ENCODE data around the gene TP63. TPM values are rescaled to one million over a fixed set of nuclear protein-coding genes. Genes with fewer than 3 reads are reported as not detected.

Gene TP63
- total RNA-seq, 4 donors from 2014 or later = 1.5 to 2.5 TPM; not detected in 2

DNA sequence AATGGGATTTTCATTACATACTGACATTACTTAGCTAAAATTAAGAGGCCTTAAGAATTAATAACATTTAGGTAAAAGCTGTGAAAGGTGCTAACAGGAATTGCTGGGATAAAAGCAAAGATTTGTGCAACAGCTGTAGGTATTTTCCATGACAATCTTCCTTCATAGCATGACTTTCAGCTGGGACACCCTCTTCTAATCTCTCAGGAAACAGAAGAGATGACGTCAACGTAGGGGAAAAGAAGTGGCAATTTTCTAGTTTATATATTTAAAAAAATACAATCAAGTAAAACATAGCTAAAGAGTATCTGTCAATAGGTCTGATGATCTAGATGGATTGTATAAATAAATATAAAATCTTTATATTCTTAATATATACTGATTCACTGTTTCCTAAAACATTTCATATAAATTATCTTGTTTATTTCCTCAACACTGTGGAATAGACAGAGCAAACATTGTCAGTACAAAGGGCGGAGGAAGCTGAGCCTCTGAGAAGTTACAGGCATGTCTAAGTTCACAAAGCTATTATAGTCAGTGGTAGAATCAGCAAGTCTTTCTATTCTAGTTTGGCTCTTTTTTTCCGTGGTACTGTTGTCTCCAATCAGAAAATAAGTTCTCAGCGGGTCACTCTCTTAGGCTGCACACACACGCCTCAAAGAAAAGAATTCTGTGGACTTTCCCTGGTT, 272.5 kb downstream of the TP63 start:
- Histone ChIP-seq H3K4me3 (no peak overlapping the region), H3K36me3 (no peaks in the 10 kb centered on the region), H3K4me1 (no peaks in the 10 kb centered on the region), H3K27me3 (no peaks in the 10 kb centered on the region), H3K27ac (no peak overlapping the region), H3K9me3 (no peaks in the 10 kb centered on the region)
- intact Hi-C loops (cut with DNase I; ENCODE audit: low total_unique reads) = no loop called here
- DNase-seq = no peak
- TF ChIP-seq CTCF (IDR thresholded peaks at IDR 0.05) (no peak), POLR2A (IDR thresholded peaks at IDR 0.05) (no peak)

- Histone ChIP-seq H3K9me3 (no peaks in the 10 kb centered on the region), H3K4me1 (no peaks in the 10 kb centered on the region), H3K36me3 (no peaks in the 10 kb centered on the region), H3K27me3 (no peaks in the 10 kb centered on the region), H3K4me3 (no peak overlapping the region), H3K27ac (no peak overlapping the region)
- no peak for TF ChIP-seq POLR2A (IDR thresholded peaks at IDR 0.05)
- no peak for TF ChIP-seq CTCF (IDR thresholded peaks at IDR 0.05)
- intact Hi-C loops (cut with DNase I; ENCODE audit: low total_unique reads) = no loop called here
- DNase-seq = no peak
Measured at GRCh38 chr3:189907803-189908202, 276.6 kb downstream of the TP63 start.

- Histone ChIP-seq H3K9me3 (no peaks in the 10 kb centered on the region), H3K4me1 (no peaks in the 10 kb centered on the region), H3K27ac (no peak overlapping the region), H3K27me3 (no peaks in the 10 kb centered on the region), H3K36me3 (no peaks in the 10 kb centered on the region), H3K4me3 (no peak overlapping the region)
- DNase-seq = no peak
- TF ChIP-seq CTCF (IDR thresholded peaks at IDR 0.05) = no peak
- TF ChIP-seq POLR2A (IDR thresholded peaks at IDR 0.05) = no peak
- intact Hi-C loops (cut with DNase I; ENCODE audit: low total_unique reads) = no loop called here
Measured at GRCh38 chr3:189908646-189909045, 277.5 kb downstream of the TP63 start.

GRCh38 chr3:189909139-189909538, 277.9 kb downstream of the TP63 start:
- no peak overlapping the region for H3K4me3 ChIP-seq
- no peaks in the 10 kb centered on the region for H3K9me3 ChIP-seq
- no peak for DNase-seq
- intact Hi-C loops (cut with DNase I; ENCODE audit: low total_unique reads) = no loop called here
- no peaks in the 10 kb centered on the region for H3K4me1 ChIP-seq
- TF ChIP-seq CTCF (IDR thresholded peaks at IDR 0.05) (no peak), POLR2A (IDR thresholded peaks at IDR 0.05) (no peak)
- H3K27me3 ChIP-seq = no peaks in the 10 kb centered on the region
- H3K36me3 ChIP-seq = no peaks in the 10 kb centered on the region
- no peak overlapping the region for H3K27ac ChIP-seq

DNA sequence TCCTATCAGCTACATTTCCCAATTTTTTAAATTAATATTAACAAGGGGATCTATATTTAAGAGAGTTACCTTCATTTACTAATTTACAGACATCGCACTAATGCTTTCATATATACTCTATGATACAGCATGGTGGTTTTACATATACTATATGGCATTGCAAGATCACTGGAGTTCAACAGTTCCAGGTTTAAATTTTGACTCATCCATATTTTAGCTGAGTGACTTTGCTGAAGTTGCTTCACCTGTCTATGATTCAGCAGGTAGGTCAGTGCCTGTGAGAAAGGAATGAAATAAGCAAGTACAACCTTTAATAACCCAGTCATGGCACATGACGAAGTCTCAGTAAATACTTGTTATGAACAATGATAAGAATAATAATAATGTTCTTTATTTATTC, 278.4 kb downstream of the TP63 start:
- Histone ChIP-seq H3K36me3 (no peaks in the 10 kb centered on the region), H3K9me3 (no peaks in the 10 kb centered on the region), H3K4me1 (no peaks in the 10 kb centered on the region), H3K4me3 (no peak overlapping the region), H3K27me3 (no peaks in the 10 kb centered on the region), H3K27ac (no peak overlapping the region)
- intact Hi-C loops (cut with DNase I; ENCODE audit: low total_unique reads) = no loop called here
- no peak for TF ChIP-seq CTCF (IDR thresholded peaks at IDR 0.05)
- no peak for TF ChIP-seq POLR2A (IDR thresholded peaks at IDR 0.05)
- DNase-seq = no peak

All from uterus (tissue), 4 donors.